HepG2 (cell line): Measurements from ENCODE around the gene SP6. TPM values are rescaled to one million over a fixed set of nuclear protein-coding genes. Genes with fewer than 3 reads are reported as not detected.

Source experiments
- ATAC-seq: fragments of 200-7000 bp; cut with Tn5 transposase; 3 replicates; pipeline ENCODE4 v1.9.1; 2020; ENCODE audit warnings: mild to moderate bottlenecking, moderate library complexity
- BruUV-seq: library from RNA; stranded (reverse); fragments of 400-500 nt; replicated peaks from 2 replicates; lab custom pipeline; 2021; lab: Mats Ljungman, UMichigan
- CTCF ChIA-PET: fragments of 300-600 bp; formaldehyde crosslinking; extraction: SDS; loops from one replicate; lab custom pipeline; 2021; ENCODE audit warnings: low total read pairs, inconsistent platforms, low intra/inter-chr PET ratio; lab: Yijun Ruan, JAX
- POLR2A ChIA-PET: fragments of 350-600 bp; sonication (Branson Sonifier 250); formaldehyde crosslinking; loops from one replicate; lab custom pipeline; 2020; ENCODE audit warnings: antibody characterized with exemption, inconsistent platforms; lab: Yijun Ruan, JAX
- DNase-seq: peaks from one replicate; pipeline ENCODE4 v3.0.0-alpha.2; 2015; ENCODE audit warnings: low spot score
- FAIRE-seq: peaks from 3 replicates; lab custom pipeline; 2011; peaks lifted over from hg19 to GRCh38; lab: Jason Lieb, UNC
- H2AFZ ChIP-seq: one replicate; pipeline ENCODE4 v1.6.1; 2011; ENCODE audit warnings: low read length, inconsistent platforms
- H3K27ac ChIP-seq: fragments of 300-600 bp; 3 replicates; pipeline ENCODE4 v1.8.0; 2011; ENCODE audit warnings: mixed run types, mild to moderate bottlenecking, mixed read lengths, low read length, inconsistent platforms; ENCODE audit not compliant: insufficient read depth; ENCODE audit errors: extremely low read length
- H3K27me3 ChIP-seq, 2 experiments: fragments of 200-600 bp in 1 of 2; 2 replicates in 1 of 2; 3 replicates in 1 of 2; pipeline versions ENCODE4 v1.6.0 to v1.8.0; 2011; ENCODE audit warnings: low read length in 2 of 2, mild to moderate bottlenecking in 2 of 2, moderate library complexity in 2 of 2, inconsistent platforms in 1 of 2; ENCODE audit not compliant: insufficient read depth in 2 of 2, control insufficient read depth in 1 of 2
- H3K36me3 ChIP-seq, 2 experiments: fragments of 200-600 bp in 1 of 2; replicated peaks in 1 of 2; 2 replicates in 1 of 2; 3 replicates in 1 of 2; pipeline versions ENCODE4 v1.5.1 to v1.8.0; 2011; ENCODE audit warnings: low read length in 2 of 2, inconsistent platforms in 1 of 2; ENCODE audit not compliant: insufficient read depth in 2 of 2, control insufficient read depth in 1 of 2
- H3K4me1 ChIP-seq: 2 replicates; pipeline ENCODE4 v1.5.1; 2012; ENCODE audit warnings: low read length, inconsistent platforms; ENCODE audit not compliant: insufficient read depth
- H3K4me2 ChIP-seq: 2 replicates; pipeline ENCODE4 v1.6.0; 2011; ENCODE audit warnings: low read depth, low read length, inconsistent platforms
- H3K4me3 ChIP-seq, 3 experiments: fragments of 200-600 bp in 1 of 3; sonication (generic), shearing (Covaris generic) in 1 of 3; replicated peaks in 1 of 3; 2 replicates each; pipeline ENCODE4 v1.5.1; 2011 to 2016; ENCODE audit warnings: low read length in 3 of 3, inconsistent platforms in 2 of 3, low read depth in 2 of 3, mild to moderate bottlenecking in 2 of 3, control low read depth in 1 of 3, mixed read lengths in 1 of 3; ENCODE audit not compliant: insufficient read depth in 1 of 3
- H3K79me2 ChIP-seq: one replicate; pipeline ENCODE4 v1.6.1; 2011; ENCODE audit warnings: low read length, inconsistent platforms; ENCODE audit not compliant: insufficient read depth
- H3K9ac ChIP-seq: 2 replicates; pipeline ENCODE4 v1.6.0; 2011; ENCODE audit warnings: mild to moderate bottlenecking, low read depth, low read length, inconsistent platforms; ENCODE audit not compliant: insufficient read depth
- H3K9me3 ChIP-seq: 2 replicates; pipeline ENCODE4 v1.5.1; 2012; ENCODE audit warnings: mild to moderate bottlenecking, low read length
- H4K20me1 ChIP-seq: 2 replicates; pipeline ENCODE4 v1.6.0; 2011; ENCODE audit warnings: inconsistent platforms, mild to moderate bottlenecking, low read length, moderate library complexity; ENCODE audit not compliant: insufficient read depth
- CBX2 ChIP-seq, 2 experiments: fragments of 200-600 bp in 1 of 2; sonication (generic); formaldehyde crosslinking in 1 of 2; IDR thresholded peaks; 2 replicates each; pipeline versions ENCODE4 v1.7.0 to v1.8.1; 2018 to 2022; ENCODE audit warnings: low read depth in 2 of 2, low read length in 1 of 2, mild to moderate bottlenecking in 1 of 2, missing genetic modification reagents in 1 of 2
- FOXP1 ChIP-seq, 2 experiments: fragments of 450-650 bp in 1 of 2; IDR thresholded peaks; 2 replicates each; pipeline ENCODE4 v1.6.1; 2017 to 2018; ENCODE audit warnings: antibody characterized with exemption in 1 of 2
- HES4 ChIP-seq: sonication (generic); formaldehyde crosslinking; IDR thresholded peaks from 2 replicates; pipeline ENCODE4 v1.9.0; 2021; ENCODE audit warnings: mild to moderate bottlenecking, missing genetic modification reagents, borderline replicate concordance
- MIXL1 ChIP-seq: IDR thresholded peaks from 2 replicates; pipeline ENCODE4 v1.6.1; 2016
- RNF2 ChIP-seq: fragments of 450-650 bp; conservative IDR thresholded peaks from 2 replicates; pipeline ENCODE4 v1.6.1; 2016; ENCODE audit warnings: low read depth
- RXRB ChIP-seq: IDR thresholded peaks from 2 replicates; pipeline ENCODE4 v1.6.1; 2016; ENCODE audit warnings: borderline replicate concordance, missing genetic modification reagents, missing compliant biosample characterization
- ZFY ChIP-seq: sonication (generic); formaldehyde crosslinking; IDR thresholded peaks from 2 replicates; pipeline ENCODE4 v1.4.0; 2020; ENCODE audit warnings: missing genetic modification reagents
- ZNF337 ChIP-seq: sonication (generic); formaldehyde crosslinking; IDR thresholded peaks from 2 replicates; pipeline ENCODE4 v1.5.1; 2020; ENCODE audit warnings: missing genetic modification reagents, low read depth, mild to moderate bottlenecking, borderline replicate concordance
- ZNF441 ChIP-seq: sonication (generic); formaldehyde crosslinking; IDR thresholded peaks from 2 replicates; pipeline ENCODE4 v1.7.0; 2021; ENCODE audit warnings: missing genetic modification reagents, borderline replicate concordance
- WGBS: methylation state at CpG from one replicate; pipeline ENCODE4 v1.1.6; 2017; ENCODE audit warnings: low lambda C conversion rate; 5-methylcytosine and 5-hydroxymethylcytosine counted together
- in situ Hi-C: cut with HindIII; loops from 2 replicates; pipeline ENCODE4 v1.10.0; 2017; ENCODE audit warnings: low pct_unique_long_range_greater_than_20kb; ENCODE audit not compliant: extremely low pct_ligation_motif_present
- intact Hi-C: fragments of 100-400 bp; cut with micrococcal nuclease; formaldehyde crosslinking; loops from one replicate; pipeline ENCODE4 v1.10.0; 2022; ENCODE audit not compliant: unreplicated experiment
- polyA plus RNA-seq, 8 experiments: library from polyadenylated mRNA; depleted of rRNA in 3 of 8; stranded (reverse) in 7 of 8; unstranded in 1 of 8; fragments of >200 nt; fragmentation: Illumina TruSeq in 4 of 8; extraction: Trizol in 4 of 8; gene quantifications; 2 replicates each; pipeline versions ENCODE4 v1.2.1 to v1.2.3, GENCODE V29; 2011 to 2016; ENCODE audit warnings: low read depth in 4 of 8, missing spikeins in 1 of 8, mixed read lengths in 1 of 8; ENCODE audit not compliant: insufficient read depth in 1 of 8
- total RNA-seq, 5 experiments: library from RNA; depleted of rRNA; stranded (reverse); fragments of >200 nt; fragmentation: Illumina TruSeq; extraction: Trizol; gene quantifications; 2 replicates each; pipeline ENCODE4 v1.2.3, GENCODE V29; 2016; ENCODE audit warnings: low read depth in 1 of 5

SP6 gene
- total and polyA plus RNA-seq, 2 of the 13 experiments (the other 11 are each of a cell fraction or from before 2014, with no cell fraction given), result 0.07 TPM

DNA sequence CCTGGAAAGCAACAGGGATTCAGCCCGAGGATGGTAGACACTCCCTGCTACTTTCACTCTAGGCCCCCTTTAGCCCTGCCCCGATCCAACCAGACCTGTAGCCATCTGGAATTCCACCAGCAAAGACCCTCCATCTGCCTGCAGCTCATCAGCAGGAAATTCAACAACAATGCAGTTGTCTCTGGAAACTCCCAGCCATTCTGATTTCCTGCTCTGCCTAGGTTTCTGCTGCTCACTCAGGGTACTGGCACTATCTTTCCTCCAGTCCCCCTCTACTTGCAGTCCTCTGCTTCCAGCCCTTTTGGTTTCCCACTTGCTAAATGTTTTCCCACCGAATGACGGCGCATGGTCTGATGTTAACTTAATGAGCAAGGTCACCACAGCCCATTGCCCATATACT is 2.7 kb upstream of the SP6 start:
- Histone ChIP-seq H3K4me2 (no peak overlapping the region), H2AFZ (no peak overlapping the region), H3K9ac (no peak overlapping the region), H3K79me2 (no peaks in the 10 kb centered on the region), H4K20me1 (no peaks in the 10 kb centered on the region), H3K27ac (no peak overlapping the region), H3K27me3 (peaks cover 16 to 82% of the 10 kb centered on the region in 2 experiments), H3K36me3 (no peaks in the 10 kb centered on the region), H3K4me3 (no peak overlapping the region), H3K9me3 (no peaks in the 10 kb centered on the region), H3K4me1 (peaks cover 12% of the 10 kb centered on the region)
- in situ Hi-C loops, result no loop called here
- no peak for DNase-seq
- TF ChIP-seq ZNF441 (CRISPR knock-in tag), result no peak
- TF ChIP-seq FOXP1 (IDR thresholded peaks at IDR 0.05), result no peak
- TF ChIP-seq FOXP1 (CRISPR knock-in tag; IDR thresholded peaks at IDR 0.05), result no peak
- no peak for TF ChIP-seq ZNF337 (CRISPR knock-in tag)
- ChIA-PET CTCF (no interaction called here), POLR2A (no interaction called here)
- 38% methylated on average over 5 of the region's 5 CpGs for WGBS
- no peak for ATAC-seq
- no TSS peak for BruUV-seq
- intact Hi-C loops, result no loop called here
- no peak for FAIRE-seq

- H3K4me1 ChIP-seq, result peaks cover 12% of the 10 kb centered on the region
- H3K4me3 ChIP-seq, result no peak overlapping the region
- intact Hi-C loops, result no loop called here
- no peaks in the 10 kb centered on the region for H4K20me1 ChIP-seq
- no peak overlapping the region for H3K27ac ChIP-seq
- POLR2A ChIA-PET, result interaction anchor here (2.8 kb wide), 1 partner anchor 43 kb away, joined by 28 read pairs; the partner anchor contains the start of gene SP2
- TF ChIP-seq RXRB (CRISPR knock-in tag) (no peak), ZFY (CRISPR knock-in tag) (no peak), RNF2 (peak; percentile 58; the same call in 1 of the 2 replicates), MIXL1 (CRISPR knock-in tag) (no peak), CBX2 (IDR thresholded peaks at IDR 0.05; ENCODE audit: low read depth, low read length) (peak; percentile 67; the same call in 1 of the 2 replicates), CBX2 (CRISPR knock-in tag; IDR thresholded peaks at IDR 0.05; ENCODE audit: low read depth) (no peak), HES4 (CRISPR knock-in tag) (no peak)
- TF ChIP-seq, all 625 proteins: peak for 2
- Histone ChIP-seq H3K36me3 (no peaks in the 10 kb centered on the region), H3K9me3 (no peaks in the 10 kb centered on the region), H3K4me2 (no peak overlapping the region), H3K79me2 (no peaks in the 10 kb centered on the region), H3K27me3 (peaks cover 19 to 81% of the 10 kb centered on the region in 2 experiments), H3K9ac (no peak overlapping the region), H2AFZ (no peak overlapping the region)
- CTCF ChIA-PET, result no interaction called here
- no TSS peak for BruUV-seq
- no peak for ATAC-seq
- 68% methylated on average over 32 of the region's 32 CpGs for WGBS
- DNase-seq, result no peak
- in situ Hi-C loops, result no loop called here
- FAIRE-seq, result no peak
Observed at GRCh38 chr17:47852113-47852949, 1.4 kb upstream of the SP6 start.
